Endothelial cell of umbilical vein (primary cell): ENCODE results near the gene SMIM33. TPM values are rescaled to one million over a fixed set of nuclear protein-coding genes. Genes with fewer than 3 reads are reported as not detected.

Source experiments
- BruUV-seq: library from RNA; stranded (reverse); fragments of 400-500 nt; replicated peaks from 2 replicates; lab custom pipeline; 2021; lab: Mats Ljungman, UMichigan
- CTCF ChIA-PET: fragments of 300-600, 350-600 bp; sonication (Branson Sonifier 250); formaldehyde crosslinking; loops from one replicate; lab custom pipeline; 2021; ENCODE audit warnings: antibody characterized with exemption, inconsistent platforms; lab: Charles Lee
- POLR2A ChIA-PET: fragments of 300-600, 350-600 bp; sonication (Branson Sonifier 250); formaldehyde crosslinking; loops from one replicate; lab custom pipeline; 2021; ENCODE audit warnings: antibody characterized with exemption, inconsistent platforms; lab: Charles Lee
- DNase-seq: peaks from one replicate; pipeline ENCODE4 v3.0.0-alpha.2; 2011; ENCODE audit warnings: low read depth, low spot score
- FAIRE-seq: peaks from 2 replicates; lab custom pipeline; 2011; peaks lifted over from hg19 to GRCh38; lab: Jason Lieb, UNC
- H2AFZ ChIP-seq: 2 replicates; pipeline ENCODE4 v1.6.0; 2012; ENCODE audit warnings: low read depth, low read length, control low read depth, inconsistent platforms
- H3K27ac ChIP-seq: 2 replicates; pipeline ENCODE4 v1.5.1; 2011; ENCODE audit warnings: low read depth, mild to moderate bottlenecking, control low read depth, low read length, moderate library complexity; ENCODE audit not compliant: insufficient read depth
- H3K27me3 ChIP-seq, 2 experiments: 2 replicates each; pipeline versions ENCODE4 v1.6.0 to v1.6.1; 2011; ENCODE audit warnings: low read length in 2 of 2, mixed read lengths in 1 of 2; ENCODE audit not compliant: control insufficient read depth in 2 of 2, insufficient read depth in 2 of 2
- H3K36me3 ChIP-seq, 2 experiments: 2 replicates in 1 of 2; 3 replicates in 1 of 2; pipeline ENCODE4 v1.5.1; 2011; ENCODE audit warnings: low read length in 2 of 2, mild to moderate bottlenecking in 1 of 2, moderate library complexity in 1 of 2; ENCODE audit not compliant: control insufficient read depth in 2 of 2, insufficient read depth in 2 of 2; ENCODE audit errors: extremely low read depth in 1 of 2
- H3K4me1 ChIP-seq: 3 replicates; pipeline ENCODE4 v1.5.1; 2011; ENCODE audit warnings: mild to moderate bottlenecking, low read length; ENCODE audit not compliant: control insufficient read depth, insufficient read depth; ENCODE audit errors: extremely low read depth
- H3K4me2 ChIP-seq: 2 replicates; pipeline ENCODE4 v1.6.1; 2011; ENCODE audit warnings: low read length, control low read depth, mixed read lengths; ENCODE audit not compliant: insufficient read depth
- H3K4me3 ChIP-seq, 3 experiments: fragments of 200-600 bp in 1 of 3; sonication (generic), shearing (Covaris generic) in 1 of 3; replicated peaks in 1 of 3; 2 replicates each; pipeline ENCODE4 v1.5.1; 2011 to 2016; ENCODE audit warnings: control low read depth in 3 of 3, low read length in 3 of 3, mild to moderate bottlenecking in 2 of 3, inconsistent platforms in 1 of 3, low read depth in 1 of 3, moderate library complexity in 1 of 3; ENCODE audit not compliant: insufficient read depth in 1 of 3
- H3K79me2 ChIP-seq: 2 replicates; pipeline ENCODE4 v1.6.0; 2012; ENCODE audit warnings: low read length, inconsistent platforms; ENCODE audit not compliant: control insufficient read depth, insufficient read depth
- H3K9ac ChIP-seq: replicated peaks from 2 replicates; pipeline ENCODE3; 2011; ENCODE audit warnings: low read length, control low read depth; ENCODE audit not compliant: insufficient read depth; ENCODE audit errors: extremely low read depth
- H3K9me1 ChIP-seq: replicated peaks from 3 replicates; pipeline ENCODE4 v1.6.0; 2011; ENCODE audit warnings: mild to moderate bottlenecking, low read length; ENCODE audit not compliant: control insufficient read depth, insufficient read depth; ENCODE audit errors: extremely low read depth
- H3K9me3 ChIP-seq: replicated peaks from 2 replicates; pipeline ENCODE4 v1.5.1; 2012; ENCODE audit warnings: low read length, inconsistent platforms; ENCODE audit not compliant: control insufficient read depth, insufficient read depth
- H4K20me1 ChIP-seq: replicated peaks from 2 replicates; pipeline ENCODE3; 2011; ENCODE audit warnings: mild to moderate bottlenecking, low read length; ENCODE audit not compliant: control insufficient read depth, insufficient read depth; ENCODE audit errors: extremely low read depth
- CTCF ChIP-seq, 2 donors: IDR thresholded peaks; 1 replicate in 1 of 2; 2 replicates in 1 of 2; pipeline ENCODE4 v1.5.1; 2011; ENCODE audit warnings: low read length in 2 of 2, mild to moderate bottlenecking in 2 of 2, moderate library complexity in 2 of 2, control low read depth in 1 of 2, inconsistent platforms in 1 of 2, low read depth in 1 of 2; ENCODE audit not compliant: insufficient read depth in 1 of 2; ENCODE audit errors: extremely low read depth in 1 of 2
- EZH2 ChIP-seq: IDR thresholded peaks from 2 replicates; pipeline ENCODE4 v1.6.1; 2012; ENCODE audit warnings: borderline replicate concordance, low read depth, mild to moderate bottlenecking, moderate library complexity, low read length, inconsistent platforms; ENCODE audit not compliant: severe bottlenecking
- FOS ChIP-seq: IDR thresholded peaks from 2 replicates; pipeline ENCODE4 v1.6.1; 2011; ENCODE audit warnings: mild to moderate bottlenecking, low read length, moderate library complexity, borderline replicate concordance; ENCODE audit not compliant: insufficient read depth
- GATA2 ChIP-seq: IDR thresholded peaks from 2 replicates; pipeline ENCODE4 v1.7.0; 2011; ENCODE audit warnings: low read depth, mild to moderate bottlenecking, moderate library complexity, mixed read lengths, low read length; ENCODE audit not compliant: insufficient read length, insufficient read depth
- JUN ChIP-seq: IDR thresholded peaks from 2 replicates; pipeline ENCODE4 v1.6.1; 2011; ENCODE audit warnings: borderline replicate concordance, low read depth; ENCODE audit not compliant: insufficient read length, insufficient read depth
- MAX ChIP-seq: IDR thresholded peaks from 2 replicates; pipeline ENCODE4 v1.6.1; 2011; ENCODE audit not compliant: insufficient read depth, insufficient read length
- MYC ChIP-seq: IDR thresholded peaks from one replicate; pipeline ENCODE4 v1.6.1; 2011; ENCODE audit warnings: mild to moderate bottlenecking, low read depth, low read length
- POLR2A ChIP-seq: IDR thresholded peaks from 2 replicates; pipeline ENCODE4 v1.6.1; 2012; ENCODE audit warnings: low read depth, mild to moderate bottlenecking, control low read depth, low read length
- POLR2AphosphoS5 ChIP-seq: IDR thresholded peaks from 2 replicates; pipeline ENCODE4 v1.6.1; 2012; ENCODE audit warnings: low read depth, mild to moderate bottlenecking, control low read depth, low read length, moderate library complexity; ENCODE audit not compliant: insufficient read depth
- dilution Hi-C: fragments of 300-500 bp; cut with MboI; formaldehyde crosslinking; loops from one replicate; pipeline ENCODE4 v1.15.0; 2019; ENCODE audit warnings: low sequenced_read_pairs; ENCODE audit not compliant: extremely low pct_ligation_motif_present
- intact Hi-C: fragments of 100-400 bp; cut with micrococcal nuclease; formaldehyde crosslinking; loops from one replicate; pipeline ENCODE4 v1.10.0; 2022
- polyA plus RNA-seq, 4 experiments: library from polyadenylated mRNA; depleted of rRNA in 3 of 4; stranded (reverse) in 3 of 4; unstranded in 1 of 4; fragments of >200 nt; gene quantifications; 2 replicates each; pipeline versions ENCODE4 v1.2.1 to v1.2.3, GENCODE V29; 2011 to 2012; ENCODE audit warnings: missing spikeins in 1 of 4
- total RNA-seq: library from RNA; stranded (reverse); gene quantifications from 2 replicates; pipeline ENCODE4 v1.2.3, GENCODE V29; 2021

SMIM33 gene
- total and polyA plus RNA-seq, 2 donors (not counting 3 experiments of a cell fraction or from before 2014, with no cell fraction given): not detected

GRCh38 chr5:139462586-139463276 is 8.1 kb upstream of the SMIM33 start, which contains the start of gene ECSCR:
ECSCR (minus strand) TSS chr5:139462743; CDS start chr5:139462670, 73 bp downstream.
- peak within 1 kb of the TSS; percentile 40 to 97 (median 87) for H3K4me3 ChIP-seq
- dilution Hi-C loops: no loop called here
- H4K20me1 ChIP-seq: no peaks in the 10 kb centered on the region
- POLR2A ChIA-PET: interaction anchor here (0.6 to 2.1 kb wide), 12 partner anchors 10 to 189 kb away, joined by 3 to 21 read pairs (median 6); partner anchors contain the start of genes DNAJC18, SPATA24, STING1 and UBE2D2
- no TSS peak for BruUV-seq
- peak within 1 kb of the TSS; percentile 10 for H2AFZ ChIP-seq
- CTCF ChIA-PET: interaction anchor here (0.7 to 2.2 kb wide), 9 partner anchors 10 to 100 kb away, joined by 3 to 20 read pairs (median 4); partner anchors contain the start of gene STING1
- peaks cover 4 to 6% of the 10 kb centered on the region in 2 experiments for H3K36me3 ChIP-seq
- peaks cover 44% of the 10 kb centered on the region for H3K79me2 ChIP-seq
- peaks cover 41% of the 10 kb centered on the region for H3K4me1 ChIP-seq
- peak within 1 kb of the TSS; percentile 99 for H3K27ac ChIP-seq
- no peaks in the 10 kb centered on the region for H3K9me3 ChIP-seq
- no peaks in the 10 kb centered on the region for H3K27me3 ChIP-seq
- H3K9me1 ChIP-seq: no peaks in the 10 kb centered on the region
- peak; percentile 97 for FAIRE-seq
- DNase-seq: peak; percentile 92
- peak within 1 kb of the TSS; percentile 96 for H3K4me2 ChIP-seq
- intact Hi-C loops: loop anchor here (1.0 kb wide), 6 partner anchors 11 to 99 kb away; partner anchors contain the start of genes STING1 and UBE2D2
- H3K9ac ChIP-seq: peak within 1 kb of the TSS; percentile 99
- TF ChIP-seq GATA2: no peak
- no peak for TF ChIP-seq CTCF (IDR thresholded peaks at IDR 0.05; ENCODE audit: extremely low read depth in 1 of 2, insufficient read depth in 1 of 2, low read depth in 1 of 2, low read length in 2 of 2)
- TF ChIP-seq FOS: no peak
- peak; percentile 97 for TF ChIP-seq POLR2AphosphoS5
- TF ChIP-seq EZH2: no peak
- TF ChIP-seq MYC: no peak
- TF ChIP-seq JUN: no peak
- TF ChIP-seq MAX: no peak
- TF ChIP-seq POLR2A: peak; percentile 95
